ENCODE results near the gene COX8C. TPM values are rescaled to one million over a fixed set of nuclear protein-coding genes. Genes with fewer than 3 reads are reported as not detected.

Gene COX8C
- polyA plus RNA-seq, 1 of the 3 experiments (the other 2 are of a cell fraction): not detected

- WGBS (ENCODE audit: low lambda C conversion rate): 98% methylated on average over 5 of the region's 5 CpGs
- peaks cover 96% of the 10 kb centered on the region for H3K79me2 ChIP-seq (ENCODE audit: insufficient read depth)
Observed at GRCh38 chr14:93322929-93323599, 23.9 kb upstream of the COX8C start.

More at GRCh38 chr14:93322929-93323599, 23.9 kb upstream of the COX8C start:
- no peak overlapping the region for H2AFZ ChIP-seq (ENCODE audit: low read depth)
- POLR2A ChIA-PET: no interaction called here
- H3K4me3 ChIP-seq (ENCODE audit: low read depth in 2 of 2, low read length in 1 of 2): no peak overlapping the region
- no peaks in the 10 kb centered on the region for H3K9me2 ChIP-seq
- CTCF ChIA-PET: interaction anchor here (0.7 kb wide), 1 partner anchor 113 kb away, joined by 3 read pairs; no protein-coding TSS in a partner anchor
- peaks cover 0 to 22% of the 10 kb centered on the region in 2 experiments; a peak in 2 of 4 replicates for H3K4me1 ChIP-seq (ENCODE audit: control insufficient read depth in 1 of 2, insufficient read depth in 2 of 2, low read depth in 1 of 2, low read length in 1 of 2)
- peaks cover 0 to 9% of the 10 kb centered on the region in 2 experiments for H3K36me3 ChIP-seq (replicated peaks in 1 of 2; ENCODE audit: control insufficient read depth in 1 of 2, insufficient read depth in 2 of 2, low read length in 1 of 2)
- peaks cover 76% of the 10 kb centered on the region for H4K20me1 ChIP-seq (ENCODE audit: insufficient read depth)
- peaks cover 10% of the 10 kb centered on the region for H3F3A ChIP-seq (replicated peaks; ENCODE audit: insufficient read depth)
- H3K4me2 ChIP-seq: no peak overlapping the region
- no peak for DNase-seq
- TF ChIP-seq RCOR1 (IDR thresholded peaks at IDR 0.05; ENCODE audit: low read length) (no peak), EZH2phosphoT487 (IDR thresholded peaks at IDR 0.05; ENCODE audit: borderline replicate concordance, low read depth) (no peak), MXI1 (IDR thresholded peaks at IDR 0.05; ENCODE audit: low read depth, low read length) (no peak), FOXJ3 (CRISPR knock-in tag; IDR thresholded peaks at IDR 0.05) (no peak), POLR2AphosphoS5 (IDR thresholded peaks at IDR 0.05; ENCODE audit: low read depth, low read length) (no peak), GATA2 (CRISPR knock-in tag; IDR thresholded peaks at IDR 0.05) (no peak), FOSL2 (IDR thresholded peaks at IDR 0.05; ENCODE audit: borderline replicate concordance, low read depth) (no peak), GABPA (IDR thresholded peaks at IDR 0.05; ENCODE audit: low read depth) (no peak), ZBTB33 (IDR thresholded peaks at IDR 0.05; ENCODE audit: borderline replicate concordance, low read depth) (no peak), CTCF (IDR thresholded peaks at IDR 0.05) (no peak)
- no peak overlapping the region for H3K9ac ChIP-seq
- H3K27ac ChIP-seq (ENCODE audit: low read depth in 2 of 2, low read length in 1 of 2): no peak overlapping the region
- no peaks in the 10 kb centered on the region for H3K9me3 ChIP-seq
- H3K27me3 ChIP-seq (ENCODE audit: insufficient read depth): no peaks in the 10 kb centered on the region
